ENCODE data around the gene PROSER3.

DNA sequence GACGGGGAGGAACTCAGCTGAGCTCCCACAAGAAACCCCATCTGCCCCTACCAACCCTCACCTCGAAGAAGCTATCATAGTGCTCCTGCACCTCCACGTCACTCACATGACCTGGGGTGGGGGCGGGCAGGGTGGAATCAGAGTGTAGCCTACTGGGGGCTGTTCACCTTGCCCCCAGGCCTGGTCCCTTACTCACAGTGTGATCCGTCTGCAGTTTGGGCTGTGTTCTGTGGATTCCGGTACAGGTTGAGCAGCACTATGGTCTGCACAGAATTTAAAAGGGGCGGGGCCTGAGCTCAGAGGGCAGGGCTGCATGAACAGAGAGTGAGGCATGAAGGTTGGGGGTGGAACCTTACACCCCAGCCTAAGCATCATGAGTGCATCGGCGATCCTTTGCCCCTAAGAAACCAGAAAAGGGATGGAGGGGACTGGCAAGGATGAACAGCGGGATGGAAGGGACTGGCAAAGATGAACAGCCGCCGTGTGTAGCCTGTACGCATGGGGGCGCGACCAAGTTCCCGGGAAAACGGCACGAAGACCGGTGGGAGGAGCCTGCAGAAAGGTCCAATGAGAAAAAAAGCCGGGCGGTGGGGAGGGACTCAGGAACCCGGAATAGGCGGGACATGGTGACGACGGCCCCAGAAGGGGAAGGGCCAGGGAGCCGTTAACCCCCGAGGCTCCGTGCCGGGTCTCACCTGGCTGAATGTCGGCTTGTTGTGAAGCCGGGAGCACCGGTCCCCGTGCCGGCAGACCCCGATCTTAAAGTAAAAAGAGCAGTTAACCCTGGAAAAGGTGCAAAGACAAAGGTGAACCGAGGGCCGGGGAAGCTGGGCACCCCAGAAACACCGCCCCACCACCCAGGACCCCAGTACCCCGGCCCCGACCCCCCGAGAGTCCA, 13.3 kb upstream of the PROSER3 start:
- TF ChIP-seq CTCF (IDR thresholded peaks at IDR 0.05), result peak in 6 of 7 experiments; percentile 9 to 53 (median 46)
- TF ChIP-seq POLR2A (IDR thresholded peaks at IDR 0.05), result peak in 1 of 3 donors; percentile 90

Measured in body of pancreas (tissue), 4 donors.